ENCODE measurements around the gene CTDSP2.
"Not testable (repeated sequence)": the region's sequence is repeated elsewhere in the genome, so short reads cannot be mapped to it uniquely, and the experiment has no call there.

CTDSP2 gene

GRCh38 chr12:57775044-57775443, 71.5 kb downstream of the CTDSP2 start:
- in situ Hi-C loops (cut with HindIII; ENCODE audit: low pct_unique_long_range_greater_than_20kb, low sequenced_read_pairs), result no loop called here
- DNase-seq (ENCODE audit: low read depth in 1 of 2, low spot score in 1 of 2), result no peak
- no peak for TF ChIP-seq JUND (IDR thresholded peaks at IDR 0.05; ENCODE audit: low read depth)

GRCh38 chr12:57774634-57775033, 71.9 kb downstream of the CTDSP2 start:
- DNase-seq (ENCODE audit: low read depth in 1 of 2, low spot score in 1 of 2); in situ Hi-C loops (cut with HindIII; ENCODE audit: low pct_unique_long_range_greater_than_20kb, low sequenced_read_pairs): not testable (repeated sequence)

- DNase-seq (ENCODE audit: low read depth in 1 of 2, low spot score in 1 of 2), result peak; percentile 75 to 81
- in situ Hi-C loops (cut with HindIII; ENCODE audit: low pct_unique_long_range_greater_than_20kb, low sequenced_read_pairs), result no loop called here
- no peak for TF ChIP-seq JUND (IDR thresholded peaks at IDR 0.05; ENCODE audit: low read depth)
Measured at GRCh38 chr12:57772429-57773322, 73.9 kb downstream of the CTDSP2 start, which contains the start of gene EEF1AKMT3. TSS of gene EEF1AKMT3 (plus strand) at chr12:57772614. CDS start at chr12:57772725, 111 bp downstream.

- peak; percentile 94 to 99 for DNase-seq (ENCODE audit: low read depth in 1 of 2, low spot score in 1 of 2)
- no peak for TF ChIP-seq JUND (IDR thresholded peaks at IDR 0.05; ENCODE audit: low read depth)
- in situ Hi-C loops (cut with HindIII; ENCODE audit: low pct_unique_long_range_greater_than_20kb, low sequenced_read_pairs), result no loop called here
Measured at GRCh38 chr12:57771873-57772428, 74.6 kb downstream of the CTDSP2 start, which contains the start of gene METTL1. TSS of gene METTL1 (minus strand) at chr12:57772105. CDS start at chr12:57772083, 22 bp downstream.

GRCh38 chr12:57771236-57771872, 75.2 kb downstream of the CTDSP2 start:
- peak; percentile 90 to 96 for DNase-seq (ENCODE audit: low read depth in 1 of 2, low spot score in 1 of 2)
- in situ Hi-C loops (cut with HindIII; ENCODE audit: low pct_unique_long_range_greater_than_20kb, low sequenced_read_pairs), result no loop called here
- no peak for TF ChIP-seq JUND (IDR thresholded peaks at IDR 0.05; ENCODE audit: low read depth)

GRCh38 chr12:57770734-57771133, 75.8 kb downstream of the CTDSP2 start:
- no peak for DNase-seq (ENCODE audit: low read depth in 1 of 2, low spot score in 1 of 2)
- TF ChIP-seq JUND (IDR thresholded peaks at IDR 0.05; ENCODE audit: low read depth), result no peak
- in situ Hi-C loops (cut with HindIII; ENCODE audit: low pct_unique_long_range_greater_than_20kb, low sequenced_read_pairs), result no loop called here

All from T47D (cell line).